Spleen (tissue), 7 donors: ENCODE measurements around the gene SLC4A4.

Experiments used
- POLR2A ChIP-seq, 3 donors: fragments of 450-650 bp; IDR thresholded peaks; one replicate each; pipeline ENCODE4 v1.5.1; 2017; ENCODE audit warnings: antibody characterized with exemption in 3 of 3, mild to moderate bottlenecking in 1 of 3
- POLR2AphosphoS5 ChIP-seq, 3 donors: sonication (generic); formaldehyde crosslinking; IDR thresholded peaks; one replicate each; pipeline ENCODE4 v1.5.1; 2017; ENCODE audit warnings: antibody characterized with exemption in 3 of 3
- TF ChIP-seq, protein P1 (sequence below), 11 experiments: fragments of 200-600 bp in 7 of 11; fragments of 450-650 bp in 4 of 11; sonication (generic) in 4 of 11; IDR thresholded peaks in 8 of 11; conservative IDR thresholded peaks in 3 of 11; 1 replicate in 7 of 11; 2 replicates in 4 of 11; pipeline versions ENCODE4 v1.4.0 to v1.8.0; 2016 to 2021; ENCODE audit warnings: antibody characterized with exemption in 11 of 11, inconsistent platforms in 4 of 11, mild to moderate bottlenecking in 1 of 11
- donor health status: DM: no; HTN: no; CAD: no; lungs with moderate emphysema.
- donor health status: DM: no; HTN: no; CAD: no.
- donor health status: DM: no; HTN: no; CAD: no.

DNA sequence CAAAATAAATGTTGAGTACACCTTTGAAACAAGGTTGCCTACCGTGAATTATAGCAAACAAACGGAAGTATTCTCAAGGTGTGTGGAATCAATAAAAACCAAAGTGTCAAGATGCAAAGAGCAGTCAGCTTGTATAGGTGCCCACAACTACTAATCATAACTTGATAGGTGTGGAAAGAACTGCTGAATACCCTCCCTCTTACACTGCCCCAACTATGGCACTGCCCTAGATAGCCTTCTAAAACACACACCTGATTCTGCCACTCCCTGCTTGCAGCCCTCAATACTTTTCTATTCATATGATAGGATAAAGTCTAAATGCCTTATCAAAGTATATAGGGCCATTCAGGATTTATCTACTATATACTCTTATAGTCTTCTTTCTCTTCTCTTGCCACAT lies 31.1 kb upstream of the SLC4A4 start:
- TF ChIP-seq, protein P1, sequence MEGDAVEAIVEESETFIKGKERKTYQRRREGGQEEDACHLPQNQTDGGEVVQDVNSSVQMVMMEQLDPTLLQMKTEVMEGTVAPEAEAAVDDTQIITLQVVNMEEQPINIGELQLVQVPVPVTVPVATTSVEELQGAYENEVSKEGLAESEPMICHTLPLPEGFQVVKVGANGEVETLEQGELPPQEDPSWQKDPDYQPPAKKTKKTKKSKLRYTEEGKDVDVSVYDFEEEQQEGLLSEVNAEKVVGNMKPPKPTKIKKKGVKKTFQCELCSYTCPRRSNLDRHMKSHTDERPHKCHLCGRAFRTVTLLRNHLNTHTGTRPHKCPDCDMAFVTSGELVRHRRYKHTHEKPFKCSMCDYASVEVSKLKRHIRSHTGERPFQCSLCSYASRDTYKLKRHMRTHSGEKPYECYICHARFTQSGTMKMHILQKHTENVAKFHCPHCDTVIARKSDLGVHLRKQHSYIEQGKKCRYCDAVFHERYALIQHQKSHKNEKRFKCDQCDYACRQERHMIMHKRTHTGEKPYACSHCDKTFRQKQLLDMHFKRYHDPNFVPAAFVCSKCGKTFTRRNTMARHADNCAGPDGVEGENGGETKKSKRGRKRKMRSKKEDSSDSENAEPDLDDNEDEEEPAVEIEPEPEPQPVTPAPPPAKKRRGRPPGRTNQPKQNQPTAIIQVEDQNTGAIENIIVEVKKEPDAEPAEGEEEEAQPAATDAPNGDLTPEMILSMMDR (IDR thresholded peaks at IDR 0.05 in 8 of 11, conservative IDR thresholded peaks at IDR 0.05 in 3 of 11): no peak
- no peak for TF ChIP-seq POLR2AphosphoS5 (IDR thresholded peaks at IDR 0.05)
- TF ChIP-seq POLR2A (IDR thresholded peaks at IDR 0.05): no peak
